ENCODE measurements around the gene LAMC2.

GRCh38 chr1:183180218-183180617, 5.8 kb upstream of the LAMC2 start:
- TF ChIP-seq EZH2phosphoT487 (IDR thresholded peaks at IDR 0.05; ENCODE audit: borderline replicate concordance) (no peak), CTCF (conservative IDR thresholded peaks at IDR 0.05; ENCODE audit: low read length) (no peak)

Data from Loucy (cell line).